OCI-LY7 (cell line): ENCODE measurements around the gene PARD3B.

Source experiments
- CTCF ChIP-seq: fragments of 200-600 bp; sonication (generic); conservative IDR thresholded peaks from 2 replicates; pipeline ENCODE4 v1.5.1; 2014; ENCODE audit warnings: mild to moderate bottlenecking, antibody characterized with exemption, low read length, moderate library complexity, mixed read lengths
- EZH2phosphoT487 ChIP-seq: fragments of 200-600 bp; sonication (generic); IDR thresholded peaks from 2 replicates; pipeline ENCODE4 v1.6.1; 2018; ENCODE audit warnings: low read depth, borderline replicate concordance, mild to moderate bottlenecking, mixed run types, antibody characterized with exemption, low read length, moderate library complexity, mixed read lengths

- no peak for TF ChIP-seq CTCF
- no peak for TF ChIP-seq EZH2phosphoT487
Observed at GRCh38 chr2:204662956-204663355, 117.7 kb downstream of the PARD3B start.
